Inflammatory macrophage treated with lipopolysaccharide for 4 hours (primary cell): ENCODE results near the gene DLAT.
"Not testable (repeated sequence)": the region's sequence is repeated elsewhere in the genome, so short reads cannot be mapped to it uniquely, and the experiment has no call there.

Experiments
- DNase-seq: peaks from one replicate; pipeline ENCODE4 v3.0.0-alpha.2; 2020

The DLAT gene

GRCh38 chr11:112005422-112006094 lies 19.6 kb upstream of the DLAT start:
- no peak for DNase-seq

DNA sequence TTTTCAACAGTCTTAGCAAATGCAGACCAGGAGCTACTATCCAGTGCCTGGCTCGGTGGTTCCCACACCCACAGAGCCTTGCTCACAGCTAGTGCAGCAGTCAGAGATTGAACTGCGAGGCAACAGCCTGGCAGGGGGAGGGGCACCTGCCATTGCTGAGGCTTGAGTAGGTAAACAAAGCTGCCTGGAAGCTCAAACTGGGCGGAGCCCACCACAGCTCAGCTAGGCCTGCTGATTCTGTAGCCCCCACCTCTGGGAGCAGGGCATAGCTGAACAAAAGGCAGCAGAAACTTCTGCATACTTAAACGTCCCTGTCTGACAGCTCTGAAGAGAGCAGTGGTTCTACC lies 19.1 kb upstream of the DLAT start:
- DNase-seq: peak; percentile 10

DNA sequence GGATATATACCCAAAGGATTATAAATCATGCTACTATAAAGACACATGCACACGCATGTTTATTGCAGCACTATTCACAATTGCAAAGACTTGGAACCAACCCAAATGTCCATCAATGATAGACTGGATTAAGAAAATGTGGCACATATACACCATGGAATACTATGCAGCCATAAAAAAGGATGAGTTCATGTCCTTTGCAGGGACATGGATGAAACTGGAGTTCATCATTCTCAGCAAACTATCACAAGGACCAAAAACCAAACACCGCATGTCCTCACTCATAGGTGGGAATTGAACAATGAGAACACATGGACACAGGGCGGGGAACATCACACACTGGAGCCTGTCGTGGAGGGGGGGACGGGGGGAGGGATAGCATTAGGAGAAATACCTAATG lies 13.8 kb upstream of the DLAT start:
- not testable (repeated sequence) for DNase-seq

GRCh38 chr11:112012874-112013273 lies 12.3 kb upstream of the DLAT start:
- no peak for DNase-seq

- DNase-seq: no peak
These were observed 11.6 kb upstream of the DLAT start for GRCh38 chr11:112013497-112014164.

DNA sequence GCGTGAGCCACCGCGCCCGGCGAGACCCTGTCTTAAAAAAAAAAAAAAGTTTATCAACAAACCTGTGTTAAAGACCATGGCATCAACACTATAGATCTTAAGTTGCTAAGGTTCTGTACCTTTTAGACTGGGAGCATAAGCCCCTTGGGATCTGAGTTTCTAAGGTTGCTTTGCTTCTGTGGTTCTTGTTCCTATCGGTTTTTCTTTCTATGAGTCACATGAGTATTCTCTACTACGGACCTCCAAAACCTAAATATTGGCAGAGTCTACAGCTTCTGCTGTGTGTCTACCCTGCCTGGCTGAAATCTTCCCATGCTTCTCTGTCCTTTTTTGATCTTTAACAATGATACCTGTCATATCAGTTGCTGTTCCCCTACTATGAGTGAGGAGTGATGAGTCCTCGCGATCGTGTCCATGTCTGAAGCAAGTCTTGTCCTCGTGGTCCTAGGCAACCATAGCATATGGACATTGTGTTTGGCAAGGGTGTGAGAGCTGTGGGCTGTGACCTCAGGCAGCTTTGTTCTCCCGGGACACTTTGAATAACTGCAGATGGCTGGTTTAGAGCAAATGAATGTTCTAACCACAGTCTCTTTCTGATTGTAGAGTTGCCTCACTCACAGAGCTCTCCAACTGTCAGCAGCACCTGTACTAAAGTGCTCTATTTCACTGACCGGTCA lies 9.0 kb upstream of the DLAT start:
- DNase-seq: no peak

DNA sequence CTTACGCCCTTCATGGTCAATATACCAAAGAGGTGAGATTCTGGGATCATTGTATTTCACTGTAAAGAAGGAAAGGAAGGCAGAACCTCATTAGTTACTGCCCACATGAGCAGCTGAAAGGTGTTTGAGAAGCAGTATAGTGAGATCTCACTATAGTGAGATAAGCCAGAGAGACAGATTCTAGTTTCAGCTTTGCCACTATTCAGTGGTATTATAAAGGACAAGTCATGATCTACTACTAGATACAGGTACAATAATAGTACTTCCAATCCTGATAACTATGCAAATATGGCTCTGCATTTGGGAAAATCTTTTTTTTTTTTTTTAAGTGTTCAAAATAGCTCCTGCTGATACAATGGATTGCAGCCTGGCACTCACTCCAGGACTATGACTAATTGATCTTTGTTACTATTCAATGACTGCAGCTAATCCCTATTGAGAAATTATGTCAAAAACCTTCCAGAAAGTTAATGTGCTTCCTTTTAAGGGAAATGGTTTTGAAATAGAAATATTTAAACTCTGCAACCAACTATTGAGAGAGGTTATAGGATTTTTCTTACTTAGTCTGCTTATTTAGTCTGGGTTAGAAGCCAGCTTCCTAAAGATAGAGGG lies 8.3 kb upstream of the DLAT start:
- DNase-seq: peak; percentile 12

GRCh38 chr11:112017538-112017937 lies 7.7 kb upstream of the DLAT start:
- DNase-seq: no peak

DNA sequence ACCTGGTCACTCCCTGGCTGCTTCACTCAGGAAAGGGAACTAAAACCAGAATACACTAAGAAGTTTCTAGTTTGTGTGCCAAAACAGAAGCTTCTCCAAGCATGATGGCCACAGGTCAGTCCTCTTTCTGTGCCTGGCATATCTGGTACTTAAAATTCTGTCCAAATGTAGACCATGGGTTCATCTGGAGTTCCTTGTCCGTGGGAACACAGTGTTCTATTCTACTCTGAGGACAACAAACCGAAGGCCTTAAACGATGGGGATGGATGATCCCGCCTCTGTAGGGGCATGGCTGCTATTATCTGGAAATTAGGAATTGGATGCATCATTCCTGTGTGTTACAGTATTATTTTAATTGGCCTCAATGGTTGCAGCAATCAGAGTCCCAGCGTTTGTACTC lies 6.1 kb upstream of the DLAT start:
- no peak for DNase-seq

DNA sequence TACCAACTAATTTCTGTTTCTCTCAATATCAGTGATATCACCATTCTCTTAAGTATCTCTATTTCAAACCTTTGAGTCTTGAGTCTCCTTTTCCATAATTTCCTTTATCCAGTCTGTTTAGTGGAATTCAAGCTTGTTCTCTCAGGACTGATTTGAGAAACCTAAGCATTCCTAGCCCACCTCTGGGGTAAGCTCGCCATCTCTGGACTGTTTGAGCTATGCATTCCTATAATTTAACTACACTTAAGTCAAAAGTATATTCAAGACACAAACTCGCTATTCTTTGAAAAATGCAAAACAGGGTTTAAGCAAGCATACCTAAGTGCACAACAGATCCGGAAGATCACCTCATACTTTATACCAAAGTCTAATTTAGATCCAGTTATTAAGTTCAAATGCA lies 2.1 kb upstream of the DLAT start:
- DNase-seq: no peak

- peak; percentile 59 for DNase-seq
These were observed 933 bp upstream of the DLAT start for GRCh38 chr11:112024178-112024772.

DNA sequence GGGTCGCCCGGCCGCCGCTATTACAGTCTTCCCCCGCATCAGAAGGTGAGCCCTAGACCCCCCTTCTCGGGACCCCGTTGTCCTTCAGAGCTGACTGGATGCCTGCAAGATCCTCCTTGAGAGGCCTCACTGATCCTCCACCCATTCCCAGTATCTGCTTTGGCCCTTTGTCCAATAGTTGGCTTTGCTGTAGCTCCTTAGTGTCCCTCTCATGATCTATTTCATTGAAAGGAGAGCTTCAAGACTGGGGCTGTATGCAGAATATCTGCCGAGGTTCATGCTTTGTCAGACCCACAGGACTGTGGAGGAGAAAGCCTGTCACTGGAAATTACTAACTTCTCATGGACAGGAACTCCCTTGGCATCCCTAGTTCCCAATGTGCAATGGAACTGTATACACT lies 499 bp downstream of the DLAT start:
- peak; percentile 6 for DNase-seq

DNA sequence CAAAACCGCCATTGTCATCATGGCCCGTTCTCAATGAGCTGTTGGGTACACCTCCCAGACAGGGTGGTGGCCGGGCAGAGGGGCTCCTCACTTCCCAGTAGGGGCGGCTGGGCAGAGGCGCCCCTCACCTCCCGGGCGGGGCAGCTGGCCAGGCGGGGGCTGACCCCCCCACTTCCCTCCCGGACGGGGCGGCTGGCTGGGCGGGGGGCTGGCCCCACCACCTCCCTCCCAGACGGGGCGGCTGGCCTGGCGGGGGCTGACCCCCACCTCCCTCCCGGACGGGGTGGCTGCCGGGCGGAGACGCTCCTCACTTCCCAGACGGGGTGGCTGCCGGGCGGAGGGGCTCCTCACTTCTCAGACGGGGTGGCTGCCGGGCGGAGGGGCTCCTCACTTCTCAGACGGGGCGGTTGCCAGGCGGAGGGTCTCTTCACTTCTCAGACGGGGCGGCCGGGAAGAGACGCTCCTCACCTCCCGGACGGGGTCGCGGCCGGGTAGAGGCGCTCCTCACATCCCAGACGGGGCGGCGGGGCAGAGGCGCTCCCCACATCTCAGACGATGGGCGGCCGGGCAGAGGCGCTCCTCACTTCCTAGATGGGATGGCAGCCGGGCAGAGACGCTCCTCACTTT lies 1.7 kb downstream of the DLAT start:
- DNase-seq: not testable (repeated sequence)

DNA sequence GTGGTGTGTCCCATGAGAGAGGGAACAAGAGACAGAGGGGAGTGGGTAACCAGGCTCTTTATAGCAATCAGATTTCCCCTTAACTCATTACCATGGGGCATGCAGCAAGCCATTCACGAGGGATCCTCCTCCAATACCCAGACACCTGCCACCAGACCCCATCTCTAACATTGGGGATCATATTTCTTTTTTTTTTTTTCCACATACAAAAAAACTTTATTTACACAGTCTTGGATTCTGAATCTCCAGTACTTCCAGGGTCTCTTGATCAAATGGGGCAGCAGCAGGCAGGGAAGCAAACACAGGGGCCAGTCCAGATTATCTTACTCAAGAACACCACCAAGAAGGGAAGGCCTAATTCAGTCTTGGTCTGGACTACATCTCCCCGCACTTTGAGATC lies 4.3 kb downstream of the DLAT start:
- no peak for DNase-seq

DNA sequence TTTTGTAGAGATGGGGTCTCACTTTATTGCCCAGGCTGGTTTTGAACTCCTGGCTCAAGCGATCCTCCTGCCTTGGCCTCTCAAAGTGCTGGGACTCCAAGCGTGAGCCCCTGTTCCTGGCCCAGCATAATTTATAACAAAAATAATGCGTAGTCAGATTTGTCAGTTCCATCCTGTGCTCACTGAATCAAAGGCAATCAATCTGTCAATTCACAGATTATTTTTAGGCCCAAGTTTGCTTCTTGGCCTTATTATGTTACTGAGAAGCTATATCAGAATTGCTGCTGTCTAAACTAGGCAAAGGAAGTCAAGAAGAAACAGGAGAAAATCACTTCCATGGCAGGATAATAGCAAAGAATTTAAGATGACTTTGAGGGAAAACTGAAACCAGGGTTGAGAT lies 8.7 kb downstream of the DLAT start:
- DNase-seq: no peak

- no peak for DNase-seq
These were observed 12.3 kb downstream of the DLAT start for GRCh38 chr11:112037527-112037926.

DNA sequence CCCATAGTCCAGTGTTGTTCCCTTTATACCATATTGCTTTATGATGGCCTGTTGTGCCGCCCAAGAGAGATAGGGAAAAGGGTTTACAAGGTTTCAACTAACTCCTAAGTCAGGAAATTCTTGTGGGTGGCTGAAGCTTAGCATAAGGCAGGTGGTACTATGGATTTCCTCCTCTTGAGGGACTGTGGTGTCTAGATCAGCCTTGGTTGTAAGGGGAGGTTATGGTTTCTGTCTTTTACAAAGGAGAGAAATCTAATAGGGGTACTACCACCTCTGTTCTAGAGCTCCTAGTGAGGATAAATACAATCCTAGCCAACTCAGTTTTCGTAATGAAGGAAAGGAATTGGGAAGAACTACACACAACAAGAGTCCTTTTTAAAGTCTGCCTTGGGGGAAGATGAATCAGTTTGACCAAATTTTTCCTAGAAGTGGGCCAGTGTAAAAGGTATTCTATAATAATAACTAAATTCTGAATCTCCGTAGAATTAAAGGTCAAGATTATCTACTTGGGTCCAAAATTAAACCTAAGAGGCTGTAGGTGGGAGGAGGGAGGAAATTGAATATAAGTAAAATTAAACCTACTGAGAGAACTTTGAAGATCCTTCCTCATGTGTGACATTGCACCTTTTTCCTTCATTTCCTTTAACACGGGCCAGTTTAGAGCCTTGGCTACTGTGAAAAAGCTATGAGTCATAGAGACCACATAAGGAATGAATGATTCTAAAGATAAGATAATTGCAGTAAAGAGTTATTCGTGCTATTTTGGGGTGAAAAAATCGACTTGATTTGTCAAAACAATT lies 17.2 kb downstream of the DLAT start:
- no peak for DNase-seq

DNA sequence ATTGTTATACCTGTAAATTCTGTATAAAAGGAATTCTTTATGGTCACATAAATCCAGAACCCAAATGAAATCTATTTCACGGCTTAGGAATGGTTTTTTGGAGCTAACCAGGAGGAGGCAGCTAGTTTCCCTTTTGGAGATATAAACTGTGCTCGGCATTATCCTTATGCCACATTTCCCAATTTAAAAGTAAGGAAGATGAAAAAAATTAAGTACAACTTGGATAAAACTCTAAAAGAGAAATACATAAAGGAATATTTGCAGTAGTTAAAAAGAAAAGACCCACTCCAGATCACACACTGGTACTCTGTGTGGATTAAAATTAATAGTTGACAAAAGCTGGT lies 17.7 kb downstream of the DLAT start:
- DNase-seq: no peak

GRCh38 chr11:112044961-112045360 lies 19.8 kb downstream of the DLAT start:
- DNase-seq: no peak

DNA sequence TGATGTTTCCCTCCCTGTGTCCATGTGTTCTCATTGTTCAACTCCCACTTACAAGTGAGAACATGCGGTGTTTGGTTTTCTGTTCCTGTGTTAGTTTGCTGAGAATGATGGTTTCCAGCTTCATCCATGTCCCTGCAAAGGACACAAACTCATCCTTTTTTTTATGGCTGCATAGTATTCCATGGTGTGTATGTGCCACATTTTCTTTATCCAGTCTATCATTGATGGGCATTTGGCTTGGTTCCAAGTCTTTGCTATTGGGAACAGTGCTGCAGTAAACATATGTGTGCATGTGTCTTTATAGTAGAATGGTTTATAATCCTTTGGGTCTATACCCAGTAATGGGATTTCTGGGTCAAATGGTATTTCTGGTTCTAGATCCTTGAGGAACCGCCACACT lies 21.4 kb downstream of the DLAT start:
- not testable (repeated sequence) for DNase-seq

DNA sequence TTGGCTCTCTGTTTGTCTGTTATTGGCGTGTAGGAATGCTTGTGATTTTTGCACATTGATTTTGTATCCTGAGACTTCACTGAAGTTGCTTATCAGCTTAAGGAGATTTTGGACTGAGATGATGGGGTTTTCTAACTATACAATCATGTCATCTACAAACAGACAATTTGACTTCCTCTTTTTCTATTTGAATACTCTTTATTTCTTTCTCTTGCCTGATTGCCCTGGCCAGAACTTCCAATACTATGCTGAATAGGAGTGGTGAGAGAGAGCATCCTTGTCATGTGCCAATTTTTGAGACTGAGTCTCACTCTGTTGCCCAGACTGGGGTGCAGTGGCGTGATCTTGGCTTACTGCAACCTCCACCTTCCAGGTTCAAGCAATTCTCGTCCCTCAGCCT lies 23.0 kb downstream of the DLAT start:
- DNase-seq: not testable (repeated sequence)

GRCh38 chr11:112049777-112050176 lies 24.6 kb downstream of the DLAT start:
- no peak for DNase-seq
